Fibroblast of skin of right quadriceps (primary cell): Measurements from ENCODE around the gene PRELID3B.

Experiments used
- DNase-seq: peaks from one replicate; pipeline ENCODE4 v3.0.0-alpha.2; 2013

PRELID3B gene

GRCh38 chr20:59042151-59042795 lies at the start of gene PRELID3B:
Gene PRELID3B (minus strand): TSS chr20:59042786. CDS start chr20:59042730, 56 bp downstream.
- DNase-seq = peak; percentile 20

- DNase-seq = peak; percentile 70
These were observed 45.3 kb upstream of the PRELID3B start for GRCh38 chr20:59087829-59088433.

- DNase-seq = no peak
These were observed 44.3 kb upstream of the PRELID3B start for GRCh38 chr20:59086923-59087322.

- DNase-seq = no peak
These were observed 41.7 kb upstream of the PRELID3B start for GRCh38 chr20:59084041-59084850.

GRCh38 chr20:59082981-59083380 lies 40.4 kb upstream of the PRELID3B start:
- peak; percentile 44 for DNase-seq

GRCh38 chr20:59082077-59082740 lies 39.6 kb upstream of the PRELID3B start:
- peak; percentile 60 for DNase-seq

GRCh38 chr20:59081036-59081435 lies 38.5 kb upstream of the PRELID3B start:
- DNase-seq = no peak

GRCh38 chr20:59078231-59078630 lies 35.6 kb upstream of the PRELID3B start:
- DNase-seq = no peak

- DNase-seq = no peak
These were observed 35.1 kb upstream of the PRELID3B start for GRCh38 chr20:59077705-59078104.

- DNase-seq = no peak
These were observed 33.4 kb upstream of the PRELID3B start for GRCh38 chr20:59075934-59076508.

- DNase-seq = peak; percentile 40
These were observed 31.9 kb upstream of the PRELID3B start for GRCh38 chr20:59074456-59074855.

GRCh38 chr20:59073582-59073981 lies 31.0 kb upstream of the PRELID3B start:
- no peak for DNase-seq

- DNase-seq = no peak
These were observed 28.6 kb upstream of the PRELID3B start for GRCh38 chr20:59071216-59071615.

GRCh38 chr20:59069026-59069425 lies 26.4 kb upstream of the PRELID3B start:
- DNase-seq = no peak

GRCh38 chr20:59068534-59068933 lies 25.9 kb upstream of the PRELID3B start:
- no peak for DNase-seq

- DNase-seq = no peak
These were observed 21.7 kb upstream of the PRELID3B start for GRCh38 chr20:59064214-59064722.

- peak; percentile 70 for DNase-seq
These were observed 21.0 kb upstream of the PRELID3B start for GRCh38 chr20:59063358-59064213.

GRCh38 chr20:59062081-59062480 lies 19.5 kb upstream of the PRELID3B start:
- DNase-seq = no peak

GRCh38 chr20:59055302-59055701 lies 12.7 kb upstream of the PRELID3B start:
- DNase-seq = peak; percentile 9

GRCh38 chr20:59051666-59052185 lies 9.1 kb upstream of the PRELID3B start:
- DNase-seq = no peak

- DNase-seq = no peak
These were observed 7.9 kb upstream of the PRELID3B start for GRCh38 chr20:59050437-59050836.

- DNase-seq = no peak
These were observed 6.1 kb upstream of the PRELID3B start for GRCh38 chr20:59048681-59049030.
